OCI-M1 (cell line): ENCODE results near the gene UHRF1.
"Not testable (repeated sequence)": the region's sequence is repeated elsewhere in the genome, so short reads cannot be mapped to it uniquely, and the experiment has no call there.

ENCODE experiments used
- DNase-seq: peaks from one replicate; lab custom pipeline; 2025; lab: John Stamatoyannopoulos, UW

Gene UHRF1

GRCh38 chr19:4900879-4901278, 8.4 kb upstream of the UHRF1 start:
- DNase-seq, result not testable (repeated sequence)

DNA sequence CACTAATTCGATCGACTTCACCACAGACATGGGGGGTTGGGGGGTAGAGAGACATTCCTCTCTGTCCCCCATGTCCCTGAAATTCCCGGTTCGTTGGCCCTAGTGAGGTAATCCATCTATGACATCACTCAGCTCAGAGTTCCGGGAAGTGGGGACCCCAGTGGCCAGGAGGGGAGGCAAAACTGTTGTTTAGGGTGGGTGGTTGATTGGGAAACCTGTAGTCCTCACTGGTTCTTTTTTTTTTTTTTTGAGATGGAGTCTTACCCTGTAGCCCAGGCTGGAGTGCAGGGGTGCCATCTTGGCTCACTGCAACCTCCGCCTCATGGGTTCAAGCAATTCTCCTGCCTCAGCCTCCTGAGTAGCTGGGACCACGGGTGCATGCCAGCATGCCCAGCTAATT, 6.5 kb upstream of the UHRF1 start, which contains the start of gene ARRDC5:
TSS of gene ARRDC5 (minus strand) at position 101 of the 400 bp plus-strand sequence. CDS start at position 30, 71 bp downstream.
- no peak for DNase-seq

DNA sequence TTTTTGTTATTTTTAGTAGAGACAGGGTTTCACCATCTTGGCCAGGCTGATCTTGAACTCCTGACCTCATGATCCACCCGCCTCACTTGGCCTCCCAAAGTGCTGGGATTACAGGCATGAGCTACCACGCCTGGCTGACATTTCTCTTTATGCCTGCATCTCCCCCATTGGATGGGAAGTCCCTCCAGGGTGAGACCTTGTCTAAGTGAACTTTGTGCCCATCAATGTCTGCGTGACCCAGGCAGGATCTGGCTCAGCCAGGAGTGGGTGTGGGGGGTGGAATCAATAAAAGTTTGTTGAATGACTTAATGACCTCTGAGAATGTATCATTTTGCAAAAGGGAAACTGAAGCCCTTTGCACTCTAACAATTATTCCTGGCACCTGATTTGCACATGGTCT, 4.8 kb upstream of the UHRF1 start:
- no peak for DNase-seq

DNA sequence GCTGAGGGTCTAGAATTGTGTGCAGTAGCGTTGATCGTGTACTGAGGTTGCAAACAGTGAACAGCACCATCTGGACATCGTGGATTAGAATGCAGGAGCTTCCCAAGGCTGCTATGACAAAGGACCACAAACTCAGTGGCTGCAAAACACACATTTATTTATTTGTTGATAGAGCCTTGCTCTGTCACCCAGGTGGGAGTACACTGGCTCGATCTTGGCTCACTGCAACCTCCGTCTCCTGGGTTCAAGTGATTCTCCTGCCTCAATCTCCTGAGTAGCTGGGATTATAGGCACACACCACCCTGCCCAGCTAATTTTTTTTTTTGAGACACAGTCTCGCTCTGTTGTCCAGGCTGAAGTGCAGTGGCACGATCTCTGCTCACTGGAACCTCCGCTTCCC, 2.3 kb upstream of the UHRF1 start:
- no peak for DNase-seq

GRCh38 chr19:4908360-4908759, 941 bp upstream of the UHRF1 start:
- no peak for DNase-seq

DNA sequence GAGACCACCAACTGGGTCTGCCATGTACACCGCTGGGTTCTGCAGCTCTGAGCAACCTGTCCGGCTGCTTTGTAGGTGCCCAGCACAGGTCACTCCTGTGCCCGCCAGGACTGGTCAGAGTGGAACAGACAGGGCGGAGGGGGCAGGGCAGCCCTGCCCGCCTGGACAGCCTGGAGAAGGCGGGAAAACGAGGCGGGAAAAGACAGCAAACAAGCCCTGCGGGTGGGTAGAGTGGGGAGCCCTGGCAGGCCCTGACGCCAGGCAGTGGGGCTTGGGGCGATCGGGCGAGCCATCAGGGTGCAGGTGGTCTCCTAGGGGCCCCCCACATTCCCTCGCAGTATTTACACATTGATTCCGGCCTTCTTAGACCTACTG, 533 bp upstream of the UHRF1 start:
- no peak for DNase-seq

GRCh38 chr19:4909897-4910593, 744 bp downstream of the UHRF1 start:
- peak; percentile 98 for DNase-seq

- DNase-seq, result peak; percentile 64
Measured at GRCh38 chr19:4910594-4911281, 1.4 kb downstream of the UHRF1 start.

GRCh38 chr19:4911314-4911713, 2.0 kb downstream of the UHRF1 start:
- no peak for DNase-seq

- DNase-seq, result peak; percentile 55
Measured at GRCh38 chr19:4911786-4912672, 2.7 kb downstream of the UHRF1 start.

GRCh38 chr19:4913996-4914735, 4.9 kb downstream of the UHRF1 start:
- DNase-seq, result no peak

GRCh38 chr19:4914736-4915501, 5.6 kb downstream of the UHRF1 start:
- DNase-seq, result no peak

DNA sequence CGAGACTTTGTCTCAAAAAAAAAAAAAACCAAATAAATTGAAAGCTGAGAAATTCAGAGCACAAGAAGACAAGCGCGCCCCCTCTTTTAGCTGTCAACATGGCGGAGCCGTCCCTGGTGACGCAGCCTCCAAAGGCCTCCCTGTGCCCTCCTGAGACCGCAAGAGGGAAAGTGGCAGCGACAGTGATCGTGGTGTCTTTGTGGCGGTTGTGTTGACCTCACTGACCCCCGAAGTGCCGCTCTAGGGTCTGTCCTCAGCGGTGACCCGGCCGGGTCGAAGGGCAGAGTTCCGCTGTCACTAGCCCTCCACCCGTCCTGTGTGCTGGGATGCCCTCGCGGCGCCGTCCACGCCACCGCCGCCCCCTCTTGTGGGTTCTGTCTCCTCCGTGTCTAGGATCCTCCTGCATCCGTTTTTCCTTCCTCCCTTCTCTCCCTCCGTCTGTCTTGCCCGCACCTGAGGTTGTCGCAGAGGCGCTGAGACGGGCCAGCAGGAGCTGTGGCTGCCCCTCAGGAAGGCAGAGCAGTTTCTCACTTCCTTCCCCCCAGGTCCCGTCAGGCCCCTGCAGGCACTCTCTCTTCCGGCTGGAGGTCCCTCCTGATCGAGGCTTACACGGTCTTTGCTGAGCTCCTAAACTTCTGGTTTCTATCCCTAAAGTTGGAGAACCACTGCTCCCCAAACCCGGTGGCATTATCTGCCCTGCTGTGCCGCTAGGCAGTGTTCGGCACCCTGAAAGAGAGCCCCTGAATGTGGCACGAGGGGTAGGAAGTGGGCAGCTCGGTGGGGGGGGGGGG, 7.2 kb downstream of the UHRF1 start:
- DNase-seq, result no peak

DNA sequence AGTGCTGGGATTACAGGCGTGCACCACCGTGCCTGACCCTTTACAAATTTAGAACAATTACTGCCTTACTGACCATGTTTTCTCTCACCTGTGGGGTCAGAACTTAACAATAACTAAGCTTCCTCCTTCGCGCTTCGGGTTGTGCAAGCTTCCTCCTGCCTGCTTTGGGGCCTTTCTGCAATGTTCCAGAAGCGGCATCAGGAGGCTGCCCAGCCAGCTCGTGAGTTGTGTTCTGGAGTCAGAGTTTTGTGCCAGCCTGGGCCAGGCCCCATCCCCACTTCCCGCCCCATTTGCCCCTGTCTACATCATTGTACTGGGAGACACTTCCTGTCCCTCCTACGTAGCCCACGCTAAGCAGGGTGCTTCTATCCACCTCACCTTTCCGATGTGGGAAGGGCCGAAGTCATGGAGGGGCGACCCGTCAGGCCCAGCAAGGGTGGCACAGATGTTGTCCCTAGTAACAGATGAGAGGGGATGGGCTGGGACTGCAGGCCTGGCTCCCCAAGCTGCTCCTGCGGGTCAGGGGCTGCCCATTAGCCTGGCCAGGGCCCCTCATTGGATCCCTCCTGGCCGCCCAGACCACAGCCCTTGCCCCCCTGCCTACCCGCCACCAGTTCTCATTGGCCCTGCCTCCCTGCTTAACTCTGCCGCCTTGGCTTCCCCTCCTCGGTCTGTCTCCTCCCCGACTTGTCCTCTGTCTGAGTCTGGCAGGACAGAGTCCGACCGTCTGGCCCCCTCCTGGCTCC, 13.4 kb downstream of the UHRF1 start:
- no peak for DNase-seq

DNA sequence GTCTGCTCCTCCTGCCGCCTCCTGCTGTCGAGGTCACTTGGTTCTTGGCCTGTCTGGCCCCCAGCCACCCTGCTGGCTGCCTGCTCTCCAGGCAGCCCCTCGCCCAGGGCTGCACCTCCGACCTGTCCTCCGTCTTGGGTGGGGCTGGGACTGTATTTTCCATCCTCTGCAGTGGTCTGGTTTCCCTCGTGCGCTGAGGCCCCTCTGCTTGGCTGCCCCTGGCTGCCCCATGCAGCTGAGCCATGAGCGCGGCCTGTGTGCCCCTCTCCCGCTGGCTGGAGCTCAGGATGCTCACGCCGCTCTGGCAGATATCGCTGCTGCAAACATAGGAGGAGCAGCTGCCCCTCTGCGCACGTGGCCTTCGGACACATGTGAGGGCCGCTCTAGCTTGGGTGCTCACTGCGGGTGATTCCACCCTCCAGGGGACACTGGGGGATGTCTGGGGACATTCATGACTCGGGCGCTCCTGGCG, 14.0 kb downstream of the UHRF1 start:
- no peak for DNase-seq

GRCh38 chr19:4929186-4929585, 19.9 kb downstream of the UHRF1 start:
- DNase-seq, result no peak

GRCh38 chr19:4930664-4931063, 21.4 kb downstream of the UHRF1 start:
- no peak for DNase-seq

- no peak for DNase-seq
Measured at GRCh38 chr19:4932711-4933110, 23.4 kb downstream of the UHRF1 start.

DNA sequence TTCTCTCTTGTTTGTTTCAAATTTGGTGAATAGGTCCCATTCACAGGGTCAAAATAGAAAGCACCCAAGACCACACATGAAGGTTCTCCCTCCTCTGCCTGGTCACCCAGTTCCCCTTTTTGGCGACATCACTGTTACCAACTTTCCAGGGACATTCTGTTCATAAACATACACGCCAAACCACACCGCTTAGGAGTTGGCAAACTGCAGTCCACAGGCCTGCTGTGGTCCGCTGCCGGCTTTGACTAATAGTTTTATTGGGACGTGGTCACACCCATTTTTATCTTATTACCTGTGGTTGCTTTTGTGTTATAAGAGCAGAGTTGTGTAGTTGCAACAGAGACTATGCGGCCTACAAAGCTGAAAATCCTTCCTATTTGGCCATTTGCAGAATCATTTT, 24.2 kb downstream of the UHRF1 start:
- peak; percentile 36 for DNase-seq

GRCh38 chr19:4935444-4935843, 26.1 kb downstream of the UHRF1 start:
- DNase-seq, result no peak
